Measurements from ENCODE around the gene SELENOP.

DNA sequence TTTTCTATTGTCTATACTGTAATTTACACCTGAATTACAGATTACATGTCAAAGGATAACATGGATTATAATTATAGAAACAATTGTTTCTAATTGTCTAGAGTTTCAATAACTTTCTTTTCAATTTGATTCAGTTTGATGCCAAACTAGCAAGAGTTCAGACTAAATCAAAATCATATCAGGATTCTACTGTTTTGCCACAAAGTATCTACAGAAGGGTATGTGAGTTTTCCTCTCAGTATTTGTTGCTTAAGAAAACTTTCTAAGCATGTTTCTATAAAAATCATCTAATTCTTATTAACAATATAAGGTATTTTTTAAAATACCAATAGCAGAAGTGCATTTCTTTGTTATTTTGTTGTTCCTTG is 12.5 kb downstream of the SELENOP start:
- TF ChIP-seq CTCF (conservative IDR thresholded peaks at IDR 0.05) (no peak), ZFX (IDR thresholded peaks at IDR 0.05) (no peak)
